NT2/D1 (cell line): Measurements from ENCODE around the gene TSFM.

Experiments used
- SUZ12 ChIP-seq: IDR thresholded peaks from 2 replicates; pipeline ENCODE4 v1.6.1; 2011; ENCODE audit not compliant: insufficient read length, insufficient read depth; ENCODE audit errors: extremely low read depth
- ZNF274 ChIP-seq: IDR thresholded peaks from 2 replicates; pipeline ENCODE4 v1.6.1; 2011; ENCODE audit warnings: mild to moderate bottlenecking, low read depth, low read length

DNA sequence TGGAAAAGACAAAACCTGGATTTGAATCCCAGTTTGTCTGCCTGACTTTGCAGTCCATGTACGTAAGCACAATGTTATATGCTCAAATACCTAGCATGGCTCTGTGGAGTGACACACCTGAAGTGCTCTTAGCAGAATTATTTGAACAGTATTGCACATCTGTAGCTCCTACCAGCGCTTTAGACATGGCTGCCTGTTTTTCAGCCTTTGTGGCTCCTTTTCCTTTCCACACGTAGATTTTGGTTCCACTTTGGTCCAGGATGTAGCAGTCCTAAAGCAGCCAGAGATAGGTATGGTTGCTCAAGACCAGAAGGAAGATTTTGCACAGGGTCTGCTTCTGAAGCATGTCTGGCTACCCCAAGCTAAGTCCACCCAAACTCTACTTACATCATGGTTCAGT lies 26.8 kb downstream of the TSFM start:
- TF ChIP-seq SUZ12 = no peak
- TF ChIP-seq ZNF274 = no peak
